Stomach smooth muscle (tissue), 2 donors: Measurements from ENCODE around the gene RPS6KA4.

Experiments
- H3K27ac ChIP-seq: one replicate; pipeline ENCODE4 v1.7.0; 2013; ENCODE audit warnings: mild to moderate bottlenecking, low read length, inconsistent platforms
- H3K27me3 ChIP-seq, 2 donors: one replicate each; pipeline ENCODE4 v1.7.0; 2013; ENCODE audit warnings: low read length in 2 of 2; ENCODE audit not compliant: insufficient read depth in 2 of 2, control insufficient read depth in 1 of 2
- H3K36me3 ChIP-seq, 2 donors: one replicate each; pipeline ENCODE4 v1.7.0; 2013; ENCODE audit warnings: low read length in 2 of 2; ENCODE audit not compliant: control insufficient read depth in 2 of 2, insufficient read depth in 2 of 2
- H3K4me1 ChIP-seq: one replicate; pipeline ENCODE4 v1.7.0; 2013; ENCODE audit warnings: low read length; ENCODE audit not compliant: control insufficient read depth, insufficient read depth
- H3K4me3 ChIP-seq, 2 donors: one replicate each; pipeline ENCODE4 v1.7.0; 2013; ENCODE audit warnings: low read length in 2 of 2
- H3K9ac ChIP-seq, 2 donors: one replicate each; pipeline ENCODE4 v1.7.0; 2013; ENCODE audit warnings: low read length in 2 of 2, mild to moderate bottlenecking in 1 of 2
- H3K9me3 ChIP-seq, 2 donors: one replicate each; pipeline ENCODE4 v1.7.0; 2013; ENCODE audit warnings: low read length in 2 of 2; ENCODE audit not compliant: control insufficient read depth in 2 of 2
- donor health status: healthy.
- donor health status: Pancreatic carcinoma.

Gene RPS6KA4

DNA sequence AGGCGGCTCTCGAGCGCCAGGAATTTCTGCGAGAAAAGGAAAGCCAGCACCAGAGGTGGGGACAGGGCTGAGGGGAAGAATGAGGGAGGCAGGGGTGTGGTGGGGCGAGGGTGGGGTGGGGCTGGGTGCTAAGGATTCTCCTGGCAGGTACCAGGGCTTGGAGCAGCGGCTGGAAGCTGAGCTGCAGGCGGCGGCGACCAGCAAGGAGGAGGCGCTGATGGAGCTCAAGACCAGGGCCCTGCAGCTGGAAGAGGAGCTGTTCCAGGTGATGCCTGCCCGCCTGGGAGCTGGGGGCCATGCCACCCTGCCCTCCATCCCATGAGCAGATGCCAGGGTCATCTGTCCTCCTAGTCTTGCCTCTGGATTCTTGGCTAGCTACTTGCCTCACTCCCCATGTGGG, 9.6 kb upstream of the RPS6KA4 start:
- Histone ChIP-seq H3K27me3 (no peaks in the 10 kb centered on the region), H3K4me1 (no peaks in the 10 kb centered on the region), H3K36me3 (no peaks in the 10 kb centered on the region), H3K4me3 (no peak overlapping the region), H3K9me3 (no peaks in the 10 kb centered on the region), H3K27ac (no peak overlapping the region), H3K9ac (no peak overlapping the region)

DNA sequence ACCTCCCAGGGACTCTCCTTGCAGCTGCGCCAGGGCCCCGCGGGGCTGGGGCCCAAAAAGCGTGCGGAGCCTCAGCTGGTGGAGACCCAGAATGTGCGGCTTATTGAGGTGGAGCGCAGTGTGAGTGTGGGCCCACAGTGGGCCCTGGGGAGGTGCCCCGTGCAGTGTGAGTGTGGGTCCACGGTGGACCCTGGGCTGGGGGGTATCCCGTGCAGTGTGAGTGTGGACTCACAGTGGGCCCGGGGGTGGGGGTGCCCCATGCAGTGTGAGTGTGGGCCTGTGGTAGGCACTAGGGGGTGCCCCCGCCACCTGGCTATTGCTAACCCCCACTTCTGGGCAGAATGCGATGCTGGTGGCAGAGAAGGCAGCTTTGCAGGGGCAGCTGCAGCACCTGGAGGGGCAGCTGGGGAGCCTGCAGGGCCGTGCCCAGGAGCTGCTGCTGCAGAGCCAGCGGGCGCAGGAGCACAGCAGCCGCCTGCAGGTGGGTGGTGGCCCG, 7.8 kb upstream of the RPS6KA4 start:
- Histone ChIP-seq H3K4me3 (no peak overlapping the region), H3K9ac (no peak overlapping the region), H3K4me1 (peaks cover 11% of the 10 kb centered on the region), H3K36me3 (no peaks in the 10 kb centered on the region), H3K27ac (no peak overlapping the region), H3K27me3 (no peaks in the 10 kb centered on the region), H3K9me3 (no peaks in the 10 kb centered on the region)

DNA sequence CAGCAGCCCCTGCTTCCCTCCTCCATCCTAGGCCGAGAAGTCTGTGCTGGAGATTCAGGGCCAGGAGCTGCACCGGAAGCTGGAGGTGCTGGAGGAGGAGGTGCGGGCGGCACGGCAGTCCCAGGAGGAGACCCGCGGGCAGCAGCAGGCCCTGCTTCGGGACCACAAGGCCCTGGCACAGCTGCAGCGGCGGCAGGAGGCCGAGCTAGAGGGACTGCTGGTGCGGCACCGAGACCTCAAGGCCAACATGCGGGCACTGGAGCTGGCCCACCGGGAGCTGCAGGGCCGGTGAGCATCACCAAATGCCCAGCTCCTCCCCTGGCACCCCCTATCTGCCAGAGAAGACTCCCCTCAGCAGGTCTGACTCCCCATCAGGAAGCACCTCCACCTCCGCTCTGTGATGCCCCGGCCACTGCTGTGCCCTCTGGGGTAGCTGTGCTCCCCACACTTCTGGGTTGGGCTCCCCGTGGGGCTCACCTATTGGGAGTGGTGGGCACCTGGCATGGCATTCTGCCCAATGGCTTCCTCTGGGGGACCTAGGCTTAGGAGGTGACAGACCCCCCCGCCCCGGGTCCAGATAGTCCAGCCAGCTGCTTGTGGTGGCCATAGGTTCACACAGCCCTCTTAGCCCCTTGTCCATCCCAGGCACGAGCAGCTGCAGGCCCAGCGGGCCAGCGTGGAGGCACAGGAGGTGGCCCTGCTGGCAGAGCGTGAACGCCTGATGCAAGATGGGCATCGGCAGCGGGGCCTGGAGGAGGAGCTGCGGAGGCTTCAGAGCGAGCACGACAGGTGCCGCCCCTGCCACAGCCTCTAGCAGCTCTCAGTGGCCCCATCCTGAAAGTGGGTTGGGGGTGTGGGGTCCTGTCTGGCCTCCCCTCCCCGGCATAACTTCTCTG, 6.6 kb upstream of the RPS6KA4 start:
- H3K27me3 ChIP-seq: no peaks in the 10 kb centered on the region
- no peaks in the 10 kb centered on the region for H3K36me3 ChIP-seq
- no peak overlapping the region for H3K4me3 ChIP-seq
- H3K27ac ChIP-seq: no peak overlapping the region
- no peak overlapping the region for H3K9ac ChIP-seq
- no peaks in the 10 kb centered on the region for H3K9me3 ChIP-seq
- peaks cover 11% of the 10 kb centered on the region for H3K4me1 ChIP-seq

DNA sequence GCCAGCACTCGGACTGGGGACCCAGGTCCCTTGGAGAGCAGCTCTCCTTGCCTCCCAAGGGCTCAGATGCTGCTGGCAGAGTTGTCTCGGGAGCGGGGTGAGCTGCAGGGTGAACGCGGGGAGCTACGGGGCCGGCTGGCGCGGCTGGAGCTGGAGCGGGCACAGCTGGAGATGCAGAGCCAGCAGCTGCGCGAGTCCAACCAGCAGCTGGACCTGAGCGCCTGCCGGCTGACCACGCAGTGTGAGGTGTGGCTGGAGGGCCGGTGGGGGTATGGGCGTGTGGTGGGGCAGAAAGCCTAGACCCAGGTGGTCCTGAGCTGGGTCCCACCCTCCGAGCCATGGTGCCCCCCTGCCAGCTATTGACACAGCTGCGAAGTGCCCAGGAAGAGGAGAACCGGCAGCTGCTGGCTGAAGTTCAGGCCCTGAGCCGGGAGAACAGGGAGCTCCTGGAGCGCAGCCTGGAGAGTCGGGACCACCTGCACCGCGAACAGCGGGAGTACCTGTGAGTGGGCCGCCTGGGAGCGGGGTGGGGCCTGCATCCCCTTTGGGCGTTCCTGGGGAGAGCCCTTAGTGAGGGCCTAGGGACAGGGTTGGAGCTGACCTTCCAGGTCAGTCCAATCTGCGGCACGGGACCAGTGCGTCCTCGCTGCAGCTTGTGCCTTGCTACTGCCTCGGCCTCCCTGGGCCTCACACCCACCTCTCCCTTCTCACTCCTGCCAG, 5.8 kb upstream of the RPS6KA4 start:
- Histone ChIP-seq H3K27me3 (no peaks in the 10 kb centered on the region), H3K36me3 (no peaks in the 10 kb centered on the region), H3K27ac (no peak overlapping the region), H3K4me1 (peaks cover 16% of the 10 kb centered on the region), H3K4me3 (no peak overlapping the region), H3K9ac (no peak overlapping the region), H3K9me3 (no peaks in the 10 kb centered on the region)

DNA sequence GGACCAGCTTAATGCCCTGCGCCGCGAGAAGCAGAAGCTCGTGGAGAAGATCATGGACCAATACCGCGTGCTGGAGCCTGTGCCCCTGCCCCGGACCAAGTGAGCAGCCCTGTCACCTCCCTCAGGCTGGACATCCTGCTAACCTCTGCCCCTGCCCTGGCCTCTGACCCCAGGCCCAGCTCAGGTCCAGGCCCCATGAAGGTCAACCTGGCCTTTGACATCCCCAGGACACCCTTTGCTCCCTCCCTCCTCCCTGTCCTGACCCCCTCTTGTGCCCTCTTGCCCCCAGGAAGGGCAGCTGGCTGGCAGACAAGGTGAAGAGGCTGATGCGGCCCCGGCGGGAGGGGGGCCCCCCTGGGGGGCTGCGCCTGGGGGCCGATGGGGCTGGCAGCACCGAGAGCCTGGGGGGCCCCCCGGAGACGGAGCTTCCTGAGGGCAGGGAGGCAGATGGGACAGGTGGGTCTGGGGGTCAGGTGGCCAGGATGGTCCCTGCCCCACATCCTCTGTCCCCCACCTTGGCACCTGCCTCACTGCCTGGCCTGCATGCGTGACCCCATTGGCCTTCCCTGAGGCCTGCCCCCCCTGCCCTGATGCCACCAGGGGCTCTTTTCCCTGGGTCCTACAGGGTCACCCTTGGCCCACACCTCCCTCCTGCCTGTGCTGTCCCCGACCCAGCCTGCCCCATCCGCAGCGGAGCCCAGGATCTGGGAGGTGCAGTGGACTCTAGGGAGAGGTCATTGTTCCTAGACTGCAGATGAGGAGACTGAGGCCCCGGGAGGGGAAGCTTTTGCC, 5.1 kb upstream of the RPS6KA4 start:
- H3K9ac ChIP-seq: no peak overlapping the region
- H3K36me3 ChIP-seq: no peaks in the 10 kb centered on the region
- no peaks in the 10 kb centered on the region for H3K27me3 ChIP-seq
- peaks cover 23% of the 10 kb centered on the region for H3K4me1 ChIP-seq
- no peak overlapping the region for H3K4me3 ChIP-seq
- H3K27ac ChIP-seq: no peak overlapping the region
- no peaks in the 10 kb centered on the region for H3K9me3 ChIP-seq

DNA sequence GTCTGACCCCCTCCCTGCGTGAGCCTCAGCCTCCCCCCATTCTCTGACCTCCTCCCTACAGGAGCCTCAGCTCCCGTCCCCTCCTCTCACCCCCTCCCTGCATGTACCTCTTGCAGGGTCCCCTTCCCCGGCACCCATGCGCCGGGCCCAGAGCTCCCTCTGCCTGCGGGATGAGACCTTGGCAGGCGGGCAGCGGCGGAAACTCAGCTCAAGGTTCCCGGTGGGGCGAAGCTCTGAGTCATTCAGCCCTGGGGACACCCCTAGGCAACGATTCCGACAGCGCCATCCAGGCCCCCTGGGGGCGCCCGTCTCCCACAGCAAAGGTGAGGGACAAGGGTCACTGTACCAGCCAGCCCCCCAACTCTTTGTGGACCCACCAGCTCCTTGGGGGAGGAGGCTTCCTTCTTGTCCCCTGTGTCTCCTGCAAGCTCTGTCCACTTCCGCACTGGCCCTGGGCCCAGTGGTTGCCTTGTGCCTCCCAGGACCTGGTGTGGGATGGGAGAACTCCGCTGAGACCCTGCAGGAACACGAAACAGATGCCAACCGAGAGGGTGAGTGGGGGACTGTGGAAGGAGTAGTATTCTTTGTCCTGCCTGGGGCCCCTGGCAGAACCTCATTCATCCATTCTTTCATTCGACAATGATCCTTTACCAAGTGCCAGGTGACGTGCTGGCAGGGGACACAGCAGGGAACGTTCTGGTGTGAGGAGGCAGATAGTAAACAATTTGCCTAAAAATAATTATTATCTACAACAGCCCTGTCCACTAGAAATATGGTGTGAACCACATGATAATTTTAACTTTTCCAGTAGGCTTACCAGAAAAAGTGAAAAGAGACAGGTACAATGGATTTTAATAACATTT, 3.7 kb upstream of the RPS6KA4 start:
- Histone ChIP-seq H3K36me3 (no peaks in the 10 kb centered on the region), H3K27me3 (no peaks in the 10 kb centered on the region), H3K9me3 (no peaks in the 10 kb centered on the region), H3K4me3 (peak overlapping the region in 1 of 2 donors; percentile 69), H3K9ac (peak overlapping the region in 1 of 2 donors; percentile 55), H3K4me1 (peaks cover 33% of the 10 kb centered on the region), H3K27ac (no peak overlapping the region)

DNA sequence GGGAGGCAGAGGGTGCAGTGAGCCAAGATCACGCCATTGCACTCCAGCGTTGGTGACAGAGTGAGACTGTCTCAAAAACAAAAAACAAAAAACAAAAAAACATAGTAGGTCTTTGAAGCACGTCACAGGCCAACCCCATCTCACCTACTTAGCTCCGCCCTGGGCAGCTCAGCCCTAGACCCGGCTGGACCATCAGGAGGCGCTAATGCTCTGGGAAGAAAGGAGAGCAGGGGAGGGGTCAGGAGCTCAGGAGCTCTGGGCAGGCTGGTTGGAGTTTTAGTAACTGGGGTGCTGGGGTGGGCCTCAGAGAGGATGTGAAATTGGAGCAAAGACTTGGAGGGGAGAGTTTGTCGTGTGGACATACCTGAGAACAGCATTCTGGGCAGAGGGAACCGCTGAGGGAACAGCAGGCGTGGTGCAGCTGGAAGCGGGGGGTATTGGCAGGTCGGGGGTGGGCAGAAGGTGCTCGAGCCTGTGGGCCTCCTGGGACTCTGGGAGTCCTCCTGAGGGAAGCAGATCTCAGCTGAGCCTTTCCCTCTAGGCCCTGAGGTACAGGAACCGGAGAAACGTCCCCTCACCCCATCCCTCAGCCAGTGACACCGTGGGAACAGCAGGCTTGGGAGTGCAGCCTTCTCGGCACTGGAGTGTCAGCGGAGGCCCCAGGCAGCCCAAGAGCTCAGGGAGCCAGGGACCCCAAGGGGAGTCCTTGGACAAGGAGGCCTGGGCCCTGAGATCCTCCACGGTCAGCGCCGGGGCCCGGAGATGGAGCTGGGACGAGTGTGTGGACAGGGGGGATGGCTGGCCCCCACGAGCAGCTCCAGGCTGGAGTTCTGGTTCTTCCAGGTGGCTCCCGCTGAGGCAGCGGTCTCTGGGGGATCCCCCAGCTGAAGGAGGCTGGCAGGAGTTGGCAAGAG, 2.2 kb upstream of the RPS6KA4 start:
- Histone ChIP-seq H3K27ac (no peak overlapping the region), H3K36me3 (peaks cover 0 to 1% of the 10 kb centered on the region in 2 donors), H3K4me1 (peaks cover 33% of the 10 kb centered on the region), H3K9me3 (no peaks in the 10 kb centered on the region), H3K27me3 (no peaks in the 10 kb centered on the region), H3K9ac (no peak overlapping the region), H3K4me3 (no peak overlapping the region)

DNA sequence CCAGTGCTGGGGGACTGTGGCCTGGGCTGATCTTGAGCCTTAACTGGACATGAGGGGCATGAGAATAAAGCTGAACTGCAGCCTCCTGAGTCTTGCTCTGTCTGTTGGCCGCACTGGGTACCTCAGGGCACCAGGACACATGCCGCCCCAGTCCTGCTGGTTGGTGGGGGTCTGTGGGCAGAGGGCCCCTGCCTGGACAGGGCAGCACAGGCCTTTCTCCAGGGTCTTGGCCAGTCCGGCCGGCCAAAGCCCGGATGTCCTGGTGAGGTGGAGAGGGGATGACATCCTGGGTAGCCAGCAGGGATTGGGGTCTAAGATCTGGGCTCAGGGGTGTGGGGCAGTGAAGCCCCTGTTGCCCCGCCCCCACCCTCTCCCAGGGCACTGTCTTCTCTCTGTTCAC, 1.5 kb upstream of the RPS6KA4 start:
- no peak overlapping the region for H3K9ac ChIP-seq
- peaks cover 33% of the 10 kb centered on the region for H3K4me1 ChIP-seq

DNA sequence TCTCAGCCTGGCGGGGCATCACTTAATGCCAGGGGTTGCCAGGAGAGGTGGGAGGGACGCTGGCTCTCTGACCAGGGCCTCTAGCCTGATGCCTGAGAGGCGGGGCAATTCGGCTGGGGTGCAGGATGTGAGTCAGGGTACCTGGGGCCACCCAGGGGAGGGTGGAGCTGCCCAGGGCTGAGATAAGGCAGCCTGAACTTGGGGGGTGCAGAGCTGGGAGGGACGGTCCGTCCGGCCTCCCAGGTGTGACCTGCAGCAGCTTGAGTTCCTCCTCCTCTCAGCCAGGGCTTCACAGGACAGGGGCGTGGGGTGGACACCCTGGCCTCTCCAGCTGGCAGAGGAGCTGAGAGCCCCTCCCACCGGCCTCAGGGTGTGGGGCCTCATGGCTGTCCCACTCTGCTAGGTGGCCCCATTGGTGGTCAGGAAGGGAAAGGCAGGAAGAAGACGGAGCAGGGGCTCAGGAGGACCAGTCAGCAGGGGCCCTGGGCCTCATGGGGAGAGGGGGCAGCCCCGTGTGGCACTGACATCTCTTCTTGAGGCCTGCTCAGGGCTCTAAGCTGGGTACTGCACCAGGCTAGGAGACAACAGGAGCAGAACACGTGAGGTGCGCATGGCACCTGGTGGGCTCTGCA, 942 bp upstream of the RPS6KA4 start:
- Histone ChIP-seq H3K9me3 (no peaks in the 10 kb centered on the region), H3K36me3 (peaks cover 10 to 12% of the 10 kb centered on the region in 2 donors), H3K27me3 (no peaks in the 10 kb centered on the region), H3K27ac (peak overlapping the region; percentile 74), H3K4me1 (peaks cover 33% of the 10 kb centered on the region), H3K9ac (peak overlapping the region; percentile 82 to 86), H3K4me3 (peak overlapping the region; percentile 76 to 91)

More for the DNA sequence above, 1.5 kb upstream of the RPS6KA4 start:
- H3K36me3 ChIP-seq: peaks cover 4 to 8% of the 10 kb centered on the region in 2 donors
- no peaks in the 10 kb centered on the region for H3K9me3 ChIP-seq
- no peaks in the 10 kb centered on the region for H3K27me3 ChIP-seq
- no peak overlapping the region for H3K27ac ChIP-seq
- H3K4me3 ChIP-seq: no peak overlapping the region
